Cardiac fibroblast (primary cell): ENCODE measurements around the gene DUSP8.
"Not testable (repeated sequence)": the region's sequence is repeated elsewhere in the genome, so short reads cannot be mapped to it uniquely, and the experiment has no call there.

Experiments used
- DNase-seq, 2 donors: peaks; one replicate each; pipeline versions ENCODE4 v3.0.0 to v3.0.0-alpha.2; 2010; ENCODE audit warnings: low read depth in 2 of 2
- H3K4me3 ChIP-seq, 2 donors: replicated peaks in 1 of 2; 1 replicate in 1 of 2; 2 replicates in 1 of 2; pipeline ENCODE4 v1.5.1; 2011; ENCODE audit warnings: low read depth in 2 of 2, low read length in 2 of 2, mild to moderate bottlenecking in 2 of 2, moderate library complexity in 1 of 2
- CTCF ChIP-seq: IDR thresholded peaks from one replicate; pipeline ENCODE4 v1.5.1; 2011; ENCODE audit warnings: low read depth, mild to moderate bottlenecking, low read length, inconsistent platforms

The DUSP8 gene

DNA sequence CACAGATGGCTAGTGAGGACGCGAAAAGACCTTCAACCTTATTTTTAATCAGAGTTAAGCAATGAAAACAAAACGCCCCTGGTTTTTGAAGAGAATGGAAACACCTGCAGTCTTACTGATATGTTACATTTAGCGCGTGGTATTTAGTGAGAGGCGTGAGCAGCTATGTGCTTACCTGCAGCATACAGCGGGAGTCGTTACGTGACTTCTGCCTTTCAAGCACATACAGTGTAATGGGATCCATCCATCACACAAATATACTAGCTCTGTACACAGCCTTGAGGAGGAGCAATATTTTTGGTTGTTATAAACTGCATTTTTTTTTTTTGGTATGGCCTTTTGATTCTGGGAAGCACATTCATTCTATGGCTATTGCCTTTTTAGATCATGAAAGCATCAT is 20.6 kb upstream of the DUSP8 start:
- no peak for TF ChIP-seq CTCF
- DNase-seq, result no peak

DNA sequence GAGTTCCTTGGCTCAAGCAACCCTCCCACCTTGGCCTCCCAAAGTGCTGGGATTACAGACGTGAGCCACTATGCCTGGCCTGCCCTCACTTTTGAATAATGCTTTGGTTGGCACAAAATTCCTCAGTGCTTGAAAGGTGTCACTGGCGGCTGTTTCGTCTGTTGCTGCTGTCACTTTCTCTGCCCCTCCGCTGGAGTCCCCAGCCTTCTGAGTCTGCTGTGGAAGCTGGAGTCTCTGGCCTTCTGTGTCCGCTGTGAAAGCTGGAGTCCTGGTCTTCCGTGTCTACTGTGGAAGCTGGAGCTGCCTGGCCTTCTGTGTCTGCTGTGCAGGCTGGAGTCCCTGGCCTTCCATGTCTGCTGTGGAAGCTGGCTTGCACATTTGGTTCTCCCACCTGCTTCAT is 17.9 kb upstream of the DUSP8 start:
- no peak for DNase-seq
- H3K4me3 ChIP-seq, result no peak overlapping the region
- TF ChIP-seq CTCF, result no peak

More for the DNA sequence above, 20.6 kb upstream of the DUSP8 start:
- no peak overlapping the region for H3K4me3 ChIP-seq

DNA sequence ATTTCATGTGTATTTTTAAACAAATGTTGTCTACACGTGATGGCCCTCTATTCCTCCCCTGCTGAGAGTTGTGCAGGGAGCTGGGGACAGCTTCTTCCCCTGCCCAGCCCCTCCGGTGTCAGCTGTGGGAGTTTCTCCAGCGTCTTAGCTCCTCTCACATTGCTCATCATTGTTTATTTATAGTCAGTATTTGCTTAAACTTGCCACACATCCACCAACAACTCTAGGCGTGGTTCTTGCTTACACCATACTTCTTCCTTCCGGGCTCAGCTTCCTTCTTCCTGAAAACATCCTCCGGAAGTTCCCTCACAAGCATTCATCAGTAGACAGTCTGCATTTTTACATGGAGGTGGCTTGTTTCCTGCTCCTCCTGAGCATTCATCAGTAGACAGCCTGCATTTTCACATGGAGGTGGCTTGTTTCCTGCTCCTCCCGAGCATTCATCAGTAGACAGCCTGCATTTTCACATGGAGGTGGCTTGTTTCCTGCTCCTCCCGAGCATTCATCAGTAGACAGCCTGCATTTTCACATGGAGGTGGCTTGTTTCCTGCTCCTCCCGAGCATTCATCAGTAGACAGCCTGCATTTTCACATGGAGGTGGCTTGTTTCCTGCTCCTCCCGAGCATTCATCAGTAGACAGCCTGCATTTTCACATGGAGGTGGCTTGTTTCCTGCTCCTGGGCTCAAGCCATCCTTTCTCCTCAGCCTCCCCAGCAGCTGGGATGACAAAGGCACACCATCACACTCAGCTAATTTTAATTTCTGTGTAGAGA is 17.3 kb upstream of the DUSP8 start:
- not testable (repeated sequence) for H3K4me3 ChIP-seq
- DNase-seq, result peak in 1 of 2 donors; percentile 41

DNA sequence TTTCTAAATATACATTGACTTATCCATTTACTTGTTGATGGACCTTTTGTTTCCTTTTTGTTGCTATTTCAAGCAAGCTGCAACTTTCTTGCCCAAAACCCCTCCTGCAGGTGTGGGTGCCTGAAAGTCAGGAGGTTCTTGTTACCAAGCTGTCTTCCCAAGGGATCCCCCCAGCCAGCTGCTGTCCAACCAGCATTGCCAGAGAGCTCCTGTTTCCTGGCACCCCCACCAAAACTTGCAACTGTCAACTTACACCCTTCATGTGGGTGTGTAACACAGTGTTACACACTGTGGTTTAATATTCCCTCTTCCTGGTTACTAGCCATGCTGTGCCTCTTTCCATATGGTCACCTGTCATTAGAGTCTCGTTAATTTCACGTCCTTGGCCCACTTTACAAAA is 14.6 kb upstream of the DUSP8 start:
- no peak for DNase-seq
- H3K4me3 ChIP-seq, result no peak overlapping the region
- no peak for TF ChIP-seq CTCF

GRCh38 chr11:1584661-1585370 is 12.7 kb upstream of the DUSP8 start, which contains the start of gene KRTAP5-1:
KRTAP5-1 (minus strand) TSS chr11:1585283; CDS start chr11:1585249, 34 bp downstream.
- not testable (repeated sequence) for DNase-seq, H3K4me3 ChIP-seq

- not testable (repeated sequence) for H3K4me3 ChIP-seq, DNase-seq
Observed at GRCh38 chr11:1582909-1583308, 10.8 kb upstream of the DUSP8 start.

DNA sequence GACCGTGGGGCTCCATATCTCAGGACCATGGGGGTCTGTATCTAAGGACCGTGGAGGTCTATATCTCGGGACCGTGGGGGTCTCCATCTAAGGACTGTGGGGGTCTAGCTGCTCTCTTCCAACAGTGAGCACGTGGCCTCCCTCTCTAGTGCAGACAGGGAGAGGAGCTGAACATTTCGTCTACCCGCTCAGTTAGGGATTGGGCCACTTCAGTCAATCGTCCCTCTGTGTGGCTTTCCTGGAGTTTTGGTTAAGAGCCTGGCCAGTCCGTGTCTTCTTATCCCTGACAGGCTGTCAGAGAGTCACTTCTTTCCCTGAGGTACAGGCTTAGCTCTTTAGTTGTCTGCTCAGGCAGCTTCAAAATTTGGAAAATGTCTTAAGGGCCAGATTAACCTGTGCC is 9.9 kb upstream of the DUSP8 start:
- TF ChIP-seq CTCF, result no peak
- DNase-seq, result no peak
- no peak overlapping the region for H3K4me3 ChIP-seq

GRCh38 chr11:1576825-1577224 is 4.8 kb upstream of the DUSP8 start:
- TF ChIP-seq CTCF, result no peak
- DNase-seq, result no peak
- H3K4me3 ChIP-seq, result no peak overlapping the region

GRCh38 chr11:1575756-1576155 is 3.7 kb upstream of the DUSP8 start:
- DNase-seq, H3K4me3 ChIP-seq: not testable (repeated sequence)
